Fibroblast of peridontal ligament (primary cell): ENCODE results near the gene RANBP3.
A peak's percentile ranks its signal among the peaks of the same experiment; 100 is the strongest.

ENCODE experiments used
- DNase-seq: peaks from one replicate; pipeline ENCODE4 v3.0.0-alpha.2; 2010; ENCODE audit errors: extremely low read depth

The RANBP3 gene

DNA sequence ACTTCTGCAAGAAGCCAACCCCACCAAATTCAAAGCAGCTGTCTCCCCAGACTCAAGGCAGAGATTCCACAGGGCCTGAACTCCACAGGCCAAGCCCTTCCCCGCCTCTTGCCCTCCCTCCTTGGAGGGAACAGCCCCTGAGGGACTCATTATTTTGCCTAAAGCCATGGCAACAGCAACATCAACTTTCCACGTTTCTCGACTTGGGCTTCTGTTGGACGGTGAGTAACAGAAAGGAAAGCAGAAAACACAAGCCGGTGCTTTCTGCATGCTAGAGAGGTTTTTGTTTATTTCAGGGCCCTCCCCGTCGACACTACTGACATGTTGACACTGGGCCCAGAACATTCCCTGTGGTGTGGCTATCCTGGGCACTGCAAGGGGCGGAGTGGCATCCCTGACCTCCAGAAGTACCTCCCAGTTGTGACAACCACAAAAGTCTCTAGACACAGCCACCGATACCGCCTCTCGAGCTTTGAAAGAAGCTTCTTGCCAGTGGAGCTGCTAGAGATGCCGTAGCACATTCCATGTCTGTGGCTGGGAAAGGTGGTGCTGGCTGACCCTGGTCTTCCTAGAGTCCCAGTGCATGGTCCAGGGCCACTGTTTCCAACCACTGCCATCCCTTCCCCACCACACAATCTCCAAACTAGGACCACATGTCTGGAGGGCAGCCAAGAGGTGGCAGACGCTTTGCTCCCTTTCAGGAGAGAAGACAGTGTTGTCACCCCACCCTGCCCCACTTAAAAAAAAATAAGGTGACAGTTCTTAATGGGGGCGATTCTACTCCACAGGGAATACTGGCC, 51.1 kb downstream of the RANBP3 start:
- DNase-seq: peak; percentile 99

DNA sequence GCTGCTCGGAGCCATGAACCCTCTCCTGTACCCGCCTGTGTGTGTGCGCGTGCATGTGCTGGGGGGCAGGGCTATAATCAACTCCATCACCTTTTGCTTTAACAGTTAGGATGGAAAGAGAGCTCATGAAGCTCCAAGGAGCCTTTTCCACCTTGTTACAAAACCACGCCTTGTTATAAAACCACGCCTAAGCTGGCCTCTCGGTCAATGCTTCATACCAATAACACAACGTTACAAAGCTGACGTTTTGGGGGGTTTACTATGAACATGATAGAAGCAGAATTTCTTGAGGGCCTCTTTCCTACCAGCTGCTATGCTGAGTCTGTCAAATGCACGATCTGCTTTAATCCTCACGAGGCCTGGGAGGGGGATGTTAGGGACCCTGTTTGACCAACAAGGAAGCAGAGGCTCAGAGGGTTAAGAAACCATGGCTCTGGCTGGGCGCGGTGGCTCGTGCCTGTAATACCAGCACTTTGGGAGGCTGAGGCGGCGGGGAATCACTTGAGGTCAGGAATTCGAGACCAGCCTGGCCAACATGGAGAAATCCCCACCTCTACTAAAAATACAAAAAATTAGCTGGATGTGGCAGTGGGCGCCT, 52.0 kb downstream of the RANBP3 start:
- no peak for DNase-seq

DNA sequence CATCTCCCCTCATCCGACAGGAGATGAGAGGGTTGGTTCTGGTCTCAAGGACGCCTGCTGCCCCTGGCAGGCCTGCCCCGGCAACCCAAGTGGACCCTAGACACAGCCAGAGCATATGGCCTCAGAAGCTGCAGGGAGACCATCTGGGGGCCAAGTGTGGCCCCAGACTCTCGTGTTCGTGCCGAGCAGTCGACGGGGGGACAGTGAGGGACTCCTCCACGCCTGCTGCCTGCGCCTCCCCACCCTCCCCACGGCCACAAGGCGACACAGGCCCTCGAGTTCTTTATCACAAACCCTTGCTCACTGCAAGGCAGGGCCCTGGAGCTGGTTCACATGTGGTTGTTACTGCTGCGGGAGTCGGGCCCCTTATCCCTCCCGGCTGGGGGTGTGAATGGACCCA, 54.6 kb downstream of the RANBP3 start:
- DNase-seq: no peak

DNA sequence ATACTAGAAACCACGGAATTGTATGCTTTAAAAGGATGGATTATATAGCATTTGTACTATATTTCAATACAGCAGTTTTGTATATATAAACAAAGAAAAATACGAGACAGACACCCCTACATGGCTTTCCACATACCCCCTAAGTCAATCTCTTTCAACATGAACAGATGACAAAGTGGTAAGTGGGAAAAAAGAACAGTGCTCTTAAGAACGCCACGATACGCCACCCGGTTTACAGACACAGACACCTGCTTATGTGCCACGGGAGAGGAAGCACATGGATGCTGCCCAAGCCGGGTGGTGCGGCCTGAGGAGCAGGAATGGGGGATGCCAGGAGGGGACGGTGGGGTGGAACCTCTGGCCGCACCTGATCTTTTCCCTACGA, 55.8 kb downstream of the RANBP3 start:
- no peak for DNase-seq

DNA sequence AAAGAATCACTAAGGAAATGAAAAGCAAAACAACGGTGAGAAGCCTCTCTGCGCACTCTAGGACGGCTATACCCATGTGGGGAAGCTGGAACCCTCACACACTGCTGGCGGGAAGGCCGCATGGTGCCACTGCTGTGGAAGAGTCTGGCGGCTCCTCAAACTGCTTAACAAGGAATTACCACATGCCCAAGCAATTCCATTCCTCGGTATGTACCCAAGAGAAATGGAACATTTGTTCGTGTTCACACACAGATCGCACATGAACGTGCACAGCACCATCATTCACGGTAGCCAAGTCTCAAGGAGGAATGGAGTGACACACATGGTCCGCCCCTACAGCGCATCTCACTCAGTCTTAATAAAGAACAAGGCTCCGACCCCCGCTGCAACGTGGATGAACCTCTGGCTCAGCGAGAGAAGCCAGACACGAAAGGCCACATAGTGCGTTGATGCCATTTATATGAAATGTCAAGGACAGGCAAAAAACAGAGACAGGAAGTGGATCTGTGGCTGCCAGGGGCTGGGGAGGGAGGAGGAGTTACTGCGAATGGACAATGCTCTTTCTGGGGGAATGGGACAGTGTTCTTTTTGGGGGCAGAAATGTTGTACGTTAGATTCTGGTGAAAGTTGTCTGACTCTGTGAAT, 56.3 kb downstream of the RANBP3 start:
- DNase-seq: no peak

DNA sequence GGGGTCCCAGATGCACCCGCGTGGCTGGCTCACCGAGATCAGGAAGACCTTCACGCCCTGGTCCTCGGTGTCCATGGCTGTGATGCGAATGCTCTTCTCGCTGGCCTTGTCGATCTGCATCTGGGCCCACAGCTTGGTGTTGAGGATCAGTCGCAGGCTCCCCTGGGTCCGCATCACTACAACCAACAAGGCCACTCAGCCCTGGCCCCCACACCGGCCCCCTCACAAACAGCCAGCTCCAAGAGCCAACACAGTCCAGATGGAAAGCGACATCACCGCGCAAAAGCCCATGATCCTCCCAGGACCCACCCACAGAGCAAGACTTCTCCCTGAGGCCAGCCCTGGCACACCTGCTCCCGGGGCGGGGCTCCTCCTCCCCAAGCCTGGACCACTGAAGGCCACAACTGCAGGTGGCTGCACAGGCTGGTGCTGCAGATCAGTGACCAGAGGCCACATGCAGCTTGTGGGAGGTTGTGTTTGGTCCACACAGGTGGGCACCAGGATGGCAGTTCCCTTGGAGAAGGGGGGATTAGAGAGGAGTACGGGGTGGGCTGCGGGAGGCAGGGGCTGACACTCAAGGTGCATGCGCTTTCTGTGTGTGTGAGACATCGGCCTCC, 59.4 kb downstream of the RANBP3 start:
- no peak for DNase-seq

DNA sequence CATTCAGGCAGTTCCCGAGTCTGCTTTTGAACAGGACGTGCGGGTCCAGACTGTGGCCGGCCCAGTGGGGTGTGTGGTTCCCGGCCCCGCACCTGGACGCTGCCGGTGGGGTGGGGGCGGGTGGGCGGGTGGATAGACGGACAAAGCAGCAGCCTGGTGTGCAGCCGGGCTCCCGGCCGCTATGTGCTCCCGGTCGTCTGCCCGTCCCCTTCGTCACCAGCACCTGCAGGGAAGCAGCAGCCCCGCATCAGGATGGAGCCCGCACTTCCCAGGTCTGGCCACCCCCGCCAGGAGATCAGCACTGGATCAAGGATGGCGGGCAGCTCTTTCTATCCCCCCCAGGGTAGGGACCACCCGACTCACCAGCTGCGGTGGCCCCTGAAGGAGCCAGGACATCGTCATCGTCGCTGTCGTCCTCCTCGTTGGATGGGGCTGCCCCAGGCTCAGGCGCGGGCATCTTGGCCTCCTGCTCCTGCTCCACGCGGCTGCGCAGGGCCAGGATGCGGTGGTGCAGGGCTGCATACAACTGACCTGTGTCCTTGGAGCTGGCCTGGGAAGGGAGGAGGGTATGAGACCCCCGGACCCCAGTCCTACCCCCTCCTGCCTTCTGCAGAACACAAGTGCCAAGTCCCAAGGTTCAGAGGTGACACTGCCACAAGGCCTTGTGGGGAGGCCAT, 60.4 kb downstream of the RANBP3 start:
- DNase-seq: no peak

DNA sequence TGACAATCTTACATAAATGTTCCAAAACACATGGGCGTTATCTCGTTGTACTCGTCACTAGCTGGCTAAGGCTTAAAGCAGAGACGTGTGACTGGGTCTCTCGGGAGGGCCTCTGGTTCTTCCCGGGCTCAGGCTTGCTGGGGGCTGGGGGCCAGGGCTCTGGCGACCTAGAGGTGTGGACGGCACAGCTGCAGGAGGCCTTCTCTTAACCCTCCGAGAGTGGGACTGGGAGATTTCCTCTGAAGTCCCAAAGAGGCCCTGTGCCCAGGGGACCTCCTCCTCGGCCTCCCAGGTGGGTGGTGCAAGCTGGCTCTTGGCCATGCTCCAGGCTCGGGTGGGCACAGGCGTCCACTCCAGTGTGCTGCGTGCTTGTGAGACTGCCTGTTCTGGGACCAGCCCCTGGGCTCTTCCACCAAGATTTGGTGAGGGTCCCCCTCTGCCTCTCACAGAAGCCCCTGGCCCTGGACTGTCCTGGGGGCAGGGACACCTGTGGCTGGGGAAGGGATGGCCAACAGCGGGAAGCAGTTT, 61.7 kb downstream of the RANBP3 start:
- DNase-seq: no peak

DNA sequence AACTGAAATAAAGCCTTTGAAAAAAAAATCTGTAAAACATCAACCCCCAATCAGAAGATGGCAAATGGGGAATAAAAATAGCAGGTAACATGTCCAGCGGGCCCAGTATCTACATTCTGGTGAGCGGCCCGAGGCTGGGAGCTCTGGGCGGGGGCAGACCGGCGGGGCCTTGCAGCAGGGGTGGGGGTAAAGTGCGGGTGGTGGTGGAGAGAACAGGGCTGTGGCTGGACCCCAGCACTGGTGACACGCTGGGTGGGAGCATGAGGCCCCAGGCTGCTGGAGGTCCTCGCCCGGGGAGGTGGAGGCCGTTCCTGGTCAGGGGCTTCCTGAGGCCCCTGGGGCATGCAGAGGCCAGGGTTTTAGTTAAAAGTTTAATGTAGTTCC, 62.2 kb downstream of the RANBP3 start:
- no peak for DNase-seq

DNA sequence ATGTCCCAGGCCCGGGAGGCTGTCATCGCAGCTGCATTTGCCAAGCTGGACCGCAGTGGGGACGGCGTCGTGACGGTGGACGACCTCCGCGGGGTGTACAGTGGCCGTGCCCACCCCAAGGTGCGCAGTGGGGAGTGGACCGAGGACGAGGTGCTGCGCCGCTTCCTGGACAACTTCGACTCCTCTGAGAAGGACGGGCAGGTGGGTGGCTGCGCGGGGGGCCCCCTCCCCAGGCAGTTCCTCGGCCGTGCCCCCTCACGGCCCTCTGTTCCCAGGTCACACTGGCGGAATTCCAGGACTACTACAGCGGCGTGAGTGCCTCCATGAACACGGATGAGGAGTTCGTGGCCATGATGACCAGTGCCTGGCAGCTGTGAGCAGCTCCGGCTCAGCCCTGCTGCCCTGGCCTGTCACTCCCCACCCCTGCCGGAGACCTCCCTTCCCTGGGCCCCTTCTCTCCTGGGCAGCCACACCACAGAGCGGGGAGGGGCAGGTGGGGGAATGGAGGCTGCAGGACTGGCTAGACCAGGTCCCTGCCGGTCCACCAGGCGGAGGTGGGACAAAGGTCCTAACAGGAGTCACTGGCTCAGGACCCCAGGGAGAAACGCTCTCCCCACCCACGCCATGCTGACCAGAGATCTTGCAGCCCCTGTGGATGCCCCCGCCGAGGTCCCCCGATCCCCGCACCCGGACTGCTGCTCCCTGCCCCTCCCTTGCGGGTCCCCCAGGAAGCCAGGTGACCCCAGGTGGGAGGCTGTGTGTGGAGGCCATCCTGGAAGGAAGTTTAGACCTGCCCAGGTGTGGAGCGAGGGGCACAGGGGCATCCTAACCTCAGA, 62.8 kb downstream of the RANBP3 start:
- DNase-seq: no peak

DNA sequence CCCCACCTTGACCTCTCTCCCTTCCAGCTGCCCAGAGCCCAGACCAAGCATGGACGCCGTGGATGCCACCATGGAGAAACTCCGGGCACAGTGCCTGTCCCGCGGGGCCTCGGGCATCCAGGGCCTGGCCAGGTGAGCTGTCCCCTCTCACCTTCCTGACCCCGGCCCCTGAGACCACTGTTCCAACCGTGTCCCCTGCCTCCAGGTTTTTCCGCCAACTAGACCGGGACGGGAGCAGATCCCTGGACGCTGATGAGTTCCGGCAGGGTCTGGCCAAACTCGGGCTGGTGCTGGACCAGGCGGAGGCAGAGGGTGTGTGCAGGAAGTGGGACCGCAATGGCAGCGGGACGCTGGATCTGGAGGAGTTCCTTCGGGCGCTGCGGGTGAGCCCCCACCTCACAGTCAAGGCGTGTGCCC, 63.6 kb downstream of the RANBP3 start:
- DNase-seq: no peak

DNA sequence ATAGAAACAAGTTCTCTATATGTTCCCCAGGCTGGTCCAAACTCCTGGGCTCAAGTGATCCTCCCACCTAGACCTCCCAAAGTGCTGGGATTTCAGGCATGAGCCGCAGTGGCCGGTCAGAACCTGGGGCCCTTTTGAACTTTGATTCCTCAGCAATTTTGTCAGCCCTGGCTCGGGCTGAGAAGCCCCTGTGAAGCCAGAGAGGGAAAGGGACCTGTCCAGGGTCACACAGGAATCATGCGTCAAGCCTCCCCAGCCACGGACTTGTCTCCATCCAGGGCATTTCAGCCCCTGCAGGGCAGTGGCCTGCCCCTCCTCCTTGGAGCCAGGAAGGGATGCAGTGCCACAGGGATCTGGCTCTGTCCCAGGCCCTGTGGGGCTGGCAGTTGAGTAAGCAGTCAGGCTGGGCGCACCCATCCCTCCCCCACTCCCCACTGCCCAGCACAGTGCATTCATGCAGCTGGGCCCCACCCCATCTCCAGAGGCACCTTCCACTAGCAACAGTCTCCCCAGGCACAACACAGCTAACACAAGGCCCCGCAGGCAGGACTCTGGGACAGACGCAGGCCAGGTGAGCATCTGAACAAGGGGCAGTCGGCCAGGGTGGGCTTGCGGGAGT, 64.1 kb downstream of the RANBP3 start, which contains the start of gene CAPS:
CAPS (plus strand) TSS at position 516 of the 619 bp plus-strand sequence. CDS start 153 bp downstream, outside the sequence.
- DNase-seq: peak; percentile 70

DNA sequence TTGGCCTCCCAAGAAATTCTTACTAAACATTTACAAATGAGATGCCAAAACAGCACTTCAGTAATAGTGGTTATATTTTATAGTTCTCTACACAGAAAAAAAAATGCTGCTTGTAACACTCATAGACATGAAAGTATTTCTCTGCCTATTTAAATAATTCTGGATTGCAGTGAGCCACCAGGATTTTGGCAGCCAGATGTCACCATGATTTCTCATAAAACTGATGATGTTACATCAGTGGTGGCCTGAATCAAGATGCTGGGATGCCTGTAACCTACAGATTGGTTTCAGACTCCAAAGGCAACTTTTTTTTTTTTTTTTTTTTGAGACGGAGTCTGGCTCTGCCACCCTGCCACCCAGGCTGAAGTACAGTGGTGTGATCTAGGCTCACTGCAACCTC, 66.6 kb downstream of the RANBP3 start:
- DNase-seq: peak; percentile 28

DNA sequence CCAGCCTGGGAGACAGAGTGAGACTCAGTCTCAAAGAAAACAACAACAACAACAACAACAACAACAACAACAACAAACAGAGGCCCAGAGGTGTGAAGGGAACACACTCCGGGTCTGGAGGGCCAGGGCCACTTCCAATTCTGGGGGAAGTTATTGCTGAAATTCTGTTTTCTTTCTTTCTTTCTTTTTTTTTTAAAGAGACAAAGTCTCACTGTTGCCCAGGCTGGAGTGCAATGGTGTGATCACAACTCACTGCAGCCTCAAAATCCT, 67.4 kb downstream of the RANBP3 start:
- no peak for DNase-seq

DNA sequence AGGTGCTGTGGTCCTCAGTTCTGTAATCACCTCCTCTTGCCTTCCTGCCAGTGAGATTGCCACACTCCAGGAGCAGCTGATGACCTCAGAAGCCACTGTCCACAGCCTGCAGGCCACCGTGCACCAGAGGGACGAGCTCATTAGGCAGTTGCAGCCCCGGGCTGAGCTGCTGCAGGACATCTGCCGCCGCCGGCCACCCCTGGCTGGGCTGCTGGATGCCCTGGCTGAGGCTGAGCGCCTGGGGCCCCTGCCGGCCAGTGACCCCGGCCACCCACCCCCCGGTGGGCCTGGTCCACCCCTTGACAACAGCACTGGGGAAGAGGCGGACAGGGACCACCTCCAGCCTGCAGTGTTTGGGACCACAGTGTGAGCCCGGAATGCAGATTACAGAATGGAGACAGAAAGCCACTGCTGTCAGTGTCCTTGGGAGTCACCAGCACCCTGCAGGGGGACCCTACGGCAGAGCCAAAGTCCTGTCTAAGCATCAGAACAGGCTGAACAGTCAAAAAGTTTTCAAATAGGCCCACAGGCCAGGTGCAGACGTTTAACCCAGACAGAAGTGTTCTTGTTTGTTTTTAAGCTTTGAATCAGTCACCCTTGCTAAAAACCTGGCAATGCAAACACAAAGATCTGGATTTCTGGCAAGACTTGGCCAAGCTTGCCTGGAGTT, 69.0 kb downstream of the RANBP3 start:
- DNase-seq: no peak

DNA sequence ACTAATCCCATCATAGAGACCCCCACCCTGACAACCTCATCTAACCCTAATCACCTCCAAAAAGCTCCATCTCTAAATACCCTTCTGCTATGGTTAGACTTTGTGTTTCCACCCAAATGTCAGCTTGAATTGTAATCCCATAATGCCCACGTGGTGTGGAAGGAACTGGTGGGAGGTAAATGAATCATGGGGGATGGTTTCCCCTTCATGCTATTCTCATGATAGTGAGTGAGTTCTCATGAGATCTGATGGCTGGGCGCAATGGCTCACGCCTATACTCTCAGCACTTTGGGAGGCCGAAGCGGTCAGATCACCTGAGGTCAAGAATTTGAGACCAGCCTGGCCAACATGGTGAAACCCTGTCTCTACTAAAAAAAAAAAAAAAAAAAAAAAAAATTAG, 70.7 kb downstream of the RANBP3 start:
- DNase-seq: no peak

DNA sequence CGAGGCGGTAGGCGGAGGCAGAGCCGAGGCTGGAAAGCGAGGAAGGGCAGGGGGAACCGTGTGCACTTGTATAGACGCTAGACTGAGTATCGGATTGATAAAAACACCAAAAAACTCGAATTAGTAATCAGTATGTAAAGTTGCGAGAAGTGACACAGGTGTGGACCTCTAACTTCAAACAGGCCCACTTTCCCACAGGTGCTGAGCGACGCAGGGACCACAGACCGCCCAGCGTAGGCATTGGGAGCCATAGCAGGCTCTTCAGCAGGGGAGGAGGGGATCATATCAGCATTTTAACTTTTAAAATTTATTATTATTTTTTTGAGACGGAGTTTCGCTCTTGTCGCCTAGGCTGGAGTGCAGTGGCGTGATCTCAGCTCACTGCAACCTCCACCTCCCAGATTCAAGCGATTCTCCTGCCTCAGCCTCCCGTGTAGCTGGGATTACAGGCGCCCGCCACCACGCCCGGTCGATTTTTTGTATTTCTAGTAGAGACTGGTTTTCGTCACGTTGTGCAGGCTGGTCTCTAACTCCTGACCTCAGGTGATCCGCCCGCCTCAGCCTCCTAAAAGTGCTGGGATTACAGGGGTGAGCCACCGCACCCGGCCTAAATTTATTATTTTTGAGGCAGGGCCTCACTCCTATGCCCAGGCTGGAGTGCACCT, 72.7 kb downstream of the RANBP3 start:
- DNase-seq: no peak

DNA sequence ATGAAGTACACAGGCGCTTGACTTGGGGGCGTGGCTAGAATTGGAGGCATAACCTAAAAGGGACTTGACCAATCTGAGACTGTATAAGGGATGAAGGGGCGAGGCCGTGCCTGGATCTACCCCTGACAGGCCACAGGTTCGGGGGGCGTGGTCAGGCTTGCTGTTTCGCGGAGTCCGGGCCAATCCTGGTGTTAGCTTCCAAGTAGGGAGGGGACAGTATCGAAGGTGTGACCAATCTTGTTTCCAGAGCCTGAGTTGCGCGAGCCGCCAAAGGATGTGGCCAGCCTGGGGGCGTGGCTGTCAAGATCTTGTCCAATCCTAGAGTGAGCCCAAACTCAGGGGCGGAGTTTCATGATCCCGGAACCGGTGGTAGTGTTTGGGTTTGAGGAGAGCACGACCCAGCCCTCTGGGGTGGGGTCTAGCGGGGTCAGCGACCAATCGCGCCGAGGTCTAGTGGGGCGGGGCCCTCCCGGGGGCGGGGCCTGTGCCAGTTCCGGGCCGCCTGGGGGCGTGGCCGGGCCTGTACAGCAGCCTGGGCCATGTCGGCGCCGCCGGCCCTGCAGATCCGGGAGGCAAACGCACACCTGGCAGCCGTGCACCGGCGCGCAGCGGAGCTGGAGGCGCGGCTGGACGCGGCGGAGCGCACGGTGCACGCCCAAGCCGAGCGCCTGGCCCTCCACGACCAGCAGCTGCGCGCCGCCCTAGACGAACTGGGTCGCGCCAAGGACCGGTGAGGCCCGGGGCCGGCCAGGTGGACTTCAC, 73.4 kb downstream of the RANBP3 start, which contains the start of gene VMAC:
VMAC (plus strand) TSS at position 521 of the 762 bp plus-strand sequence; CDS start at position 540, 19 bp downstream.
- peak; percentile 100 for DNase-seq
